Effector memory CD4-positive, alpha-beta T cell (primary cell): Measurements from ENCODE around the gene LAMC1.
"Not testable (repeated sequence)": the region's sequence is repeated elsewhere in the genome, so short reads cannot be mapped to it uniquely, and the experiment has no call there.

ENCODE experiments used
- DNase-seq, 3 donors: peaks; one replicate each; pipeline ENCODE4 v3.0.0-alpha.2; 2020
- H3K27ac ChIP-seq: 2 replicates; pipeline ENCODE4 v1.7.0; 2013; ENCODE audit warnings: mild to moderate bottlenecking, low read length, moderate library complexity; ENCODE audit not compliant: insufficient read depth, poor library complexity, severe bottlenecking
- H3K27me3 ChIP-seq: replicated peaks from 2 replicates; pipeline ENCODE4 v1.7.0; 2013; ENCODE audit warnings: mild to moderate bottlenecking, low read length; ENCODE audit not compliant: insufficient read depth, control insufficient read depth, poor library complexity, severe bottlenecking
- H3K36me3 ChIP-seq: 2 replicates; pipeline ENCODE4 v1.7.0; 2013; ENCODE audit warnings: mild to moderate bottlenecking, low read length, moderate library complexity; ENCODE audit not compliant: control insufficient read depth, insufficient read depth
- H3K4me1 ChIP-seq: 2 replicates; pipeline ENCODE4 v1.7.0; 2013; ENCODE audit warnings: low read length, mild to moderate bottlenecking; ENCODE audit not compliant: control insufficient read depth, insufficient read depth, poor library complexity, severe bottlenecking
- H3K4me3 ChIP-seq: 2 replicates; pipeline ENCODE4 v1.7.0; 2013; ENCODE audit warnings: low read length, low read depth, mild to moderate bottlenecking; ENCODE audit not compliant: insufficient read depth, poor library complexity, severe bottlenecking
- H3K9me3 ChIP-seq: 2 replicates; pipeline ENCODE4 v1.7.0; 2013; ENCODE audit warnings: mild to moderate bottlenecking, low read length, moderate library complexity; ENCODE audit not compliant: control insufficient read depth

Gene LAMC1

DNA sequence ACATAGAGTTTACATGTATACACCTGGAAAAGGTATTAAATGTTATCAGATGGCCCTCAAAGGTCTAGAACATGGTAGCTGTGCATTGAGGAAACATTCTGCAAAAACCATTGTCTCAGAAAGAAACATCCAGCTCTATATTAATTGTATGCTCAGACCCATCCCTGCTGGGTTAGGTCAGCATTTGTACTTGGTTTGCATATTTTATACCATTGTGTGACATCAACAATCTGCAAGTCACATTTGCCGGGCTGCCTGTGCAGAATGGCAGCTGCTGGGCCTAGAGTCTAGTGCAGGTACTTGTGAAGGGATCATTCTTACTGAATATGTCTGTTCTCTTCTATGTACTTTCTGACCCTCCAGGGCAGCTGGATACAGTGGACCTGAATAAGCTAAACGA, 119.0 kb downstream of the LAMC1 start:
- DNase-seq: no peak
- Histone ChIP-seq H3K27me3 (no peaks in the 10 kb centered on the region), H3K9me3 (no peaks in the 10 kb centered on the region), H3K4me1 (no peaks in the 10 kb centered on the region), H3K36me3 (no peaks in the 10 kb centered on the region), H3K27ac (no peak overlapping the region), H3K4me3 (no peak overlapping the region)

DNA sequence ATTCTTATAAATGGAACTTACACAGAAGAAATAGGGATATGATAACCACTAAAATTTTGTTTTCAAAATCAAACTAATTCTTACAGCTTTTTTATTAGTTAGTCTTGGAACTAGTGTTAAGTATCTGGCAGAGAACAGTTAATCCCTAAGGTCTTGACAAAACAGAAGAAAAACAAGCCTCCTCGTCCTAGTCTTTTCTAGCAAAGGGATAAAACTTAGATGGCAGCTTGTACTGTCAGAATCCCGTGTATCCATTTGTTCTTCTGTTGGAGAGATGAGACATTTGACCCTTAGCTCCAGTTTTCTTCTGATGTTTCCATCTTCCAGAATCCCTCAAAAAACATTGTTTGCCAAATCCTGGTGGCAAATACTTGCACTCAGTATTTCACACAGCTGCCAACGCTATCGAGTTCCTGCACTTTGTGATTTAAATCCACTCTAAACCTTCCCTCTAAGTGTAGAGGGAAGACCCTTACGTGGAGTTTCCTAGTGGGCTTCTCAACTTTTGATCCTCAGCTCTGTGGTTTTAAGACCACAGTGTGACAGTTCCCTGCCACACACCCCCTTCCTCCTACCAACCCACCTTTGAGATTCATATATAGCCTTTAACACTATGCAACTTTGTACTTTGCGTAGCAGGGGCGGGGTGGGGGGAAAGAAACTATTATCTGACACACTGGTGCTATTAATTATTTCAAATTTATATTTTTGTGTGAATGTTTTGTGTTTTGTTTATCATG, 120.5 kb downstream of the LAMC1 start:
- DNase-seq: no peak
- no peaks in the 10 kb centered on the region for H3K27me3 ChIP-seq
- H3K27ac ChIP-seq: no peak overlapping the region
- H3K4me1 ChIP-seq: no peaks in the 10 kb centered on the region
- no peaks in the 10 kb centered on the region for H3K9me3 ChIP-seq
- H3K4me3 ChIP-seq: no peak overlapping the region
- H3K36me3 ChIP-seq: no peaks in the 10 kb centered on the region

DNA sequence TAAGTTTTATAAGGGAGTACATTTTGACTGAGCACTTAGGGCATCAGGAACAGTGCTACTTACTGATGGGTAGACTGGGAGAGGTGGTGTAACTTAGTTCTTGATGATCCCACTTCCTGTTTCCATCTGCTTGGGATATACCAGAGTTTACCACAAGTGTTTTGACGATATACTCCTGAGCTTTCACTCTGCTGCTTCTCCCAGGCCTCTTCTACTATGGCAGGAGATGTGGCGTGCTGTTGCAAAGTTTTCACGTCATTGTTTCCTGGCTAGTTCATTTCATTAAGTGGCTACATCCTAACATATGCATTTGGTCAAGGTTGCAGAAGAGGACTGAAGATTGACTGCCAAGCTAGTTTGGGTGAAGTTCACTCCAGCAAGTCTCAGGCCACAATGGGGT, 121.5 kb downstream of the LAMC1 start:
- no peaks in the 10 kb centered on the region for H3K27me3 ChIP-seq
- no peaks in the 10 kb centered on the region for H3K9me3 ChIP-seq
- H3K27ac ChIP-seq: no peak overlapping the region
- DNase-seq: no peak
- no peaks in the 10 kb centered on the region for H3K4me1 ChIP-seq
- no peaks in the 10 kb centered on the region for H3K36me3 ChIP-seq
- H3K4me3 ChIP-seq: no peak overlapping the region

DNA sequence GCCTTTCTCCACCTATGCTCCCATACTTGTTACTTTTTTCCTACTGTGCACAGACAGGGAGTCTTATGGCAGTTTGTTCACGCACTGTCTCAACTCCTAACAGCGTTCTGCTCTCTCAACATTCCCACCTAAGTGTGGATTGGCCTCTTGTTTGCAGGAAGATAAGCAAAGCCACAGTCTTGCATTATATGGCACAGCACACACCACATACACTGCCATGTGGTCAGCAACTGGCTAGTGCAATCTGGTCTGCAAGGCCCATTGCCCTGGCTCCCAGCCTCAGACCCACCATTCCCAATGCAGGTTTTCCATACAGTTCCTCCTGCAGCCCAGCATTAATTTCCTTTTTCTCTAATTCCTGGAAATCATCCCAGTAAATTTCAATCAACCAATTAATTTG, 124.5 kb downstream of the LAMC1 start:
- Histone ChIP-seq H3K36me3 (no peaks in the 10 kb centered on the region), H3K27ac (no peak overlapping the region), H3K4me3 (no peak overlapping the region), H3K4me1 (no peaks in the 10 kb centered on the region), H3K9me3 (no peaks in the 10 kb centered on the region), H3K27me3 (no peaks in the 10 kb centered on the region)
- no peak for DNase-seq

DNA sequence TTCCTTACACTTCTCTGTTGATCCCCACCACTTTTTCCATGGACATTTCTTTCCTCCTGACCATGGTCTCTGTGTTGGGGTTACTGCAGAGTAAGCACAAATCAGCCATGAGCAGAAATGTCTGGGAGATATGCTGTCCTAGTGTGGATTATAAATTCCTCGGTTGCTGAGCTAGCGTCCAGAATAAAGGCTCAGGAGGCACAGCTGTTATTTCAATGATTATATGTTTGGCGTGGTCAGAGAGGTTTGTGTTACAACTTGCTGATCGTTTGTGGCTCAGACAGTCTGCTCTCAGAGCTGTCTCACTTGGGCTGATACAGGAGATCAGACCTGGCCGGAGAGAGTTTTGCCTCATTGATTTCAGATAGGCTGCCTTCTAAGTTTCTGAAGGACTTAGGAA, 125.4 kb downstream of the LAMC1 start:
- Histone ChIP-seq H3K4me1 (no peaks in the 10 kb centered on the region), H3K27ac (no peak overlapping the region), H3K9me3 (no peaks in the 10 kb centered on the region), H3K36me3 (no peaks in the 10 kb centered on the region), H3K27me3 (no peaks in the 10 kb centered on the region), H3K4me3 (no peak overlapping the region)
- DNase-seq: no peak

DNA sequence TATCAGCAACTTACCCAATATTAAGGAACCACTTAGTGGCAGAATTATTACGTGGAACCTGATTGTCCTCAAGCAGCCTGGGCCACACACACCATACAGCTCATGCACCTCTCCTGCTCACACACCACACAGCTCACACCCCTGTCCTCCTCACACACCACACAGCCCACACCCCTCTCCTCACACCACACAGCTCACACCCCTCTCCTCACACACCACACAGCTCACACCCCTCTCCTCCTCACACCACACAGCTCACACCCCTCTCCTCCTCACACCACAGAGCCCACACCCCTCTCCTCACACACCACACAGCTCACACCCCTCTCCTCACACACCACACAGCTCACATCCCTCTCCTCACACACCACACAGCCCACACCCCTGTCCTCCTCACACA, 126.1 kb downstream of the LAMC1 start:
- no peaks in the 10 kb centered on the region for H3K27me3 ChIP-seq
- no peaks in the 10 kb centered on the region for H3K36me3 ChIP-seq
- no peaks in the 10 kb centered on the region for H3K4me1 ChIP-seq
- H3K4me3 ChIP-seq: no peak overlapping the region
- DNase-seq: no peak
- no peak overlapping the region for H3K27ac ChIP-seq
- no peaks in the 10 kb centered on the region for H3K9me3 ChIP-seq

DNA sequence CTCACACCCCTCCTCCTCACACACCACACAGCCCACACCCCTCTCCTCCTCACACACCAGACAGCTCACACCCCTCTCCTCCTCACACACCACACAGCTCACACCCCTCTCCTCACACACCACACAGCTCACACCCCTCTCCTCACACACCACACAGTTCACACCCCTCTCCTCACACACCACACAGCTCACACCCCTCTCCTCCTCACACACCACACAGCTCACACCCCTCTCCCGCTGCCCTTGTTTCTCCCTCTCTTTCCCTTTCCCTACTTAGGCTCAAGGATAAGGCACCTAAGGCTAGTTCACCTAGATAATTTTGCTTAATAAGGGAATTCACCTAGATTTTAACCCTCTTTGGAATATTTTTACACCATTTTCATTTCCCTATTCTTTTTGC, 126.8 kb downstream of the LAMC1 start:
- H3K9me3 ChIP-seq, H3K27me3 ChIP-seq, H3K4me1 ChIP-seq, H3K27ac ChIP-seq, H3K36me3 ChIP-seq, DNase-seq, H3K4me3 ChIP-seq: not testable (repeated sequence)

DNA sequence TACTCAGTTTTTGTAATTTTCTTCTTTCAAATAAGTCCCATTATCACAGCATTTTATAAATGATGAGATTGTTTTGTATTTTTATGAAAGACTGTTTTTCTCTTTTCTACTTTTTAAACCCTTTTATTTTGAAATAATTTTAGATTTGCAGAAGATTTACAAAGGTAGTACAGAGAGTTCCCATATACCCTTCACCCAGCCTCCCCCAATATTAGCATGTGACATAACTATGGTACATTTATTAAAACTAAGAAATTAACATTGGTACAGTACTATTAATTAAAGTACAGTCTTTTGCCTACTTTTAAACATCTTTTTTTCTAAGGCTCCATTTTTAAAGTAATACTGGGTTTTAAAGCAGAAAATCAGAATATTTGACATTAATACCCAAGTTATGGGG, 127.2 kb downstream of the LAMC1 start:
- Histone ChIP-seq H3K9me3 (no peaks in the 10 kb centered on the region), H3K27ac (no peak overlapping the region), H3K4me1 (no peaks in the 10 kb centered on the region), H3K36me3 (no peaks in the 10 kb centered on the region), H3K27me3 (no peaks in the 10 kb centered on the region), H3K4me3 (no peak overlapping the region)
- DNase-seq: no peak

DNA sequence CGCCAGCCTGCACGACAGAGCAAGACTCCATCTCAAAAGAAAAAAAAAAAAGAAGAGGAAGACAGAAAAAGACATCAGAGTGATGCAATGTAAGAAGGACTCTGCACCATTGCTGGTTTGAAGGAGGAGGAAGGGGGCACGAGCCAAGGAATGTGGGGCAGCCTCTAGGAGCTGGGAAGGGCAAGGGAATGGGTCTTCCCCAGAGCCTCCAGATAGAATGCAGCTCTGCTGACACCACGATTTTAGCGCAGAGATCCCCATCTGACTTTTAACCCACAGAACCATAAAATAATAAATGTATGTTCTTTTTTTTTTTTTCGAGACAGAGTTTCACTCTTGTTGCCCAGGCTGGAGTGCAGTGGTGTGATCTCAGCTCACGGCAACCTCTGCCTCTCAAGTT, 129.0 kb downstream of the LAMC1 start:
- Histone ChIP-seq H3K9me3 (no peaks in the 10 kb centered on the region), H3K4me3 (no peak overlapping the region), H3K36me3 (no peaks in the 10 kb centered on the region), H3K27me3 (no peaks in the 10 kb centered on the region), H3K4me1 (no peaks in the 10 kb centered on the region), H3K27ac (no peak overlapping the region)
- DNase-seq: no peak

DNA sequence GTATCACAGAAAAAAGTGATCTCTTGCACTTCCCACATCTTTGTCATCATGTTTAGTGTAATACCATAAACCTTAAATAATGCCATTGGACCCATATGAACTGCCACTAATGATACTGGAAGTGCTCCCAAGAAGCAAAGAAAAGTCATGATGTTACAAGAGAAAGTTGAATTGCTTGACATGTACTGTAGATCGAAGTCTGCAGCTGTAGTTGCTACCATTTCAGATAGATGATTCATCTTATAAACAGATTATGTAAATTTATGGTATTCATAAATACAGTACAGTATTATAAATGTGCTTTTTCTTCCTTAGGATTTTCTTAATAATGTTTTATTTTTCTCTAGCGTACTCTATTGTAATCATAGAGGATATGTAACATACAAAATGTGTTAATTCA, 132.7 kb downstream of the LAMC1 start:
- H3K27me3 ChIP-seq: no peaks in the 10 kb centered on the region
- H3K9me3 ChIP-seq: no peaks in the 10 kb centered on the region
- DNase-seq: no peak
- H3K4me1 ChIP-seq: no peaks in the 10 kb centered on the region
- H3K27ac ChIP-seq: no peak overlapping the region
- no peak overlapping the region for H3K4me3 ChIP-seq
- no peaks in the 10 kb centered on the region for H3K36me3 ChIP-seq
